Measurements from ENCODE around the gene SPATA9.
A peak's percentile ranks its signal among the peaks of the same experiment; 100 is the strongest.

Gene SPATA9

GRCh38 chr5:95711501-95712346 lies 28.9 kb upstream of the SPATA9 start (continued):
- TF ChIP-seq ZNF514 (tag by site-specific recombination; IDR thresholded peaks at IDR 0.05) (no peak), HOXD13 (CRISPR knock-in tag; IDR thresholded peaks at IDR 0.05; ENCODE audit: borderline replicate concordance) (no peak), PATZ1 (tag by site-specific recombination; IDR thresholded peaks at IDR 0.05) (peak; percentile 49), PRDM2 (tag by site-specific recombination; IDR thresholded peaks at IDR 0.05; ENCODE audit: borderline replicate concordance) (no peak), ZNF488 (tag by site-specific recombination; IDR thresholded peaks at IDR 0.05) (no peak), PRDM10 (tag by site-specific recombination; IDR thresholded peaks at IDR 0.05) (peak; percentile 91), ZNF600 (tag by site-specific recombination; IDR thresholded peaks at IDR 0.05) (peak; percentile 32; the same call in 1 of the 2 replicates), ZNF621 (tag by site-specific recombination; IDR thresholded peaks at IDR 0.05) (no peak), ZNF19 (tag by site-specific recombination; IDR thresholded peaks at IDR 0.05; ENCODE audit: low read depth) (no peak), ZNF16 (tag by site-specific recombination; IDR thresholded peaks at IDR 0.05; ENCODE audit: low read depth) (no peak), ZNF843 (tag by site-specific recombination; IDR thresholded peaks at IDR 0.05) (no peak), GLI2 (tag by site-specific recombination; IDR thresholded peaks at IDR 0.05; ENCODE audit: borderline replicate concordance, low read depth) (no peak), PBX3 (CRISPR knock-in tag; IDR thresholded peaks at IDR 0.05) (no peak), ZBTB1 (tag by site-specific recombination; IDR thresholded peaks at IDR 0.05) (no peak), KLF17 (tag by site-specific recombination; IDR thresholded peaks at IDR 0.05) (no peak), ATF2 (tag by site-specific recombination; IDR thresholded peaks at IDR 0.05; ENCODE audit: low read depth) (no peak), SALL2 (tag by site-specific recombination; IDR thresholded peaks at IDR 0.05; ENCODE audit: borderline replicate concordance) (no peak), ZNF18 (tag by site-specific recombination; IDR thresholded peaks at IDR 0.05) (no peak)
